Cerebellar nuclear complex (tissue), 1 donor: Measurements from ENCODE around the gene ZFYVE28.
A peak's percentile ranks its signal among the peaks of the same experiment; 100 is the strongest.

Experiments used
- DNase-seq, 2 experiments: peaks; one replicate each; lab custom pipeline; 2025; lab: John Stamatoyannopoulos, UW

ZFYVE28 gene

GRCh38 chr4:2303121-2303685, 115.2 kb downstream of the ZFYVE28 start:
- DNase-seq: no peak

GRCh38 chr4:2302387-2303119, 115.9 kb downstream of the ZFYVE28 start:
- DNase-seq: no peak

GRCh38 chr4:2301806-2302205, 116.6 kb downstream of the ZFYVE28 start:
- no peak for DNase-seq

DNA sequence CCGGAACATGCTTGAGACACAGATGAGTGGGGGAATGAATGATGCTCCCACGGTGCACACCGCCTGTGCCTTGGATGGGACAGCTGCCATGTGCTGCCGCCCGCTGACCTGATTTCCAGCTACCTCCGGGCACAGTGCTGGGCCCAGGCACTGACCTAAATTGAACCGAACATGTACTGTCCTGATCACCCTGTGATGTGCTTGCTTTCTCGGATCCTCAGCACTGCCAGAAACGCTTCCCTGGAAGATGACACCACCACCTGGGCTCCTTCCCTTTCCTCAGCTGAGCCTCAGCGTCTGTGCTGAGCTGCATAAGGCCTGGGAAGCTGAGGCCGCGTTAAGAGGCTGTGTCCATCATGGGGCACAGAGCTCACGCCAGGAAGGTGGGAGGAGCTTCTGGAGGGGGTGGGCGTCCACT, 117.2 kb downstream of the ZFYVE28 start:
- DNase-seq: peak; percentile 49 to 70

DNA sequence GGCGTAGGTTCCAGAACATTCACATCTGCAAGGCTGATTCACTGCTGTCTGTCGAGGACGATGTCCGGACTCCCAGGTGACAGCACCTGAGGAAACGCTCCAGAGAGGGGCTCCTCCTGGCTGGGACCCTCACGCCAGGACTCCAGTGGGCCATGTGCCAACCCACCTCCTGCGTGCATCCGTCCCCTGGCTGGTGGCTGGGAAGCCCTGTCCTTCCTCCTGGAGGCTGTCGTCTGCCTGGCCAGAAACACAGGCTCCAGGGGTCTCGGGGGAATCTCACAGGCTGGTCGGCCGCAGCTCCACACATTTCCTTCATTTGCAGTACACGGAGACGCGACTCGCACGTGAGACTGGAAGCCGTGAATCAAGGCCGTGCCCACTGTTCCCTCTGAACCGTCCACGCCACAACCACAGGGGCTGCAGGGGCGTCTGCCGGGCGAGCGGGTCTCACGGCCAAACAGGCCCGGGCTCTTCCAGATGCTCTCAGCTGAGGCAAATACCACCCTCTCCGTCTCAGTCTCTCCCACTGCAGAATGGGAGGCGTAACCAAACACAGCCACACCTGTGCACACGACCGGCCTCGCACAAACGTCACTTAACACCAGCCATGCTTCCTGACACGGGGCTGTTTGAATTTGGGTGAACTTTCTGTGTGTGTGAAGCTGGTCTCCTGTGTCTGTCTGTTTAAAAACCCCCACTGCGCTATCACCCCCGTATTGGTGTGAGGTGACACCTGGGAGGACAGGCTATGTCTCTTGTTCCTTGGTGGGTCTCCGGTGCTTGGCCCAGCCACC, 117.8 kb downstream of the ZFYVE28 start:
- no peak for DNase-seq

DNA sequence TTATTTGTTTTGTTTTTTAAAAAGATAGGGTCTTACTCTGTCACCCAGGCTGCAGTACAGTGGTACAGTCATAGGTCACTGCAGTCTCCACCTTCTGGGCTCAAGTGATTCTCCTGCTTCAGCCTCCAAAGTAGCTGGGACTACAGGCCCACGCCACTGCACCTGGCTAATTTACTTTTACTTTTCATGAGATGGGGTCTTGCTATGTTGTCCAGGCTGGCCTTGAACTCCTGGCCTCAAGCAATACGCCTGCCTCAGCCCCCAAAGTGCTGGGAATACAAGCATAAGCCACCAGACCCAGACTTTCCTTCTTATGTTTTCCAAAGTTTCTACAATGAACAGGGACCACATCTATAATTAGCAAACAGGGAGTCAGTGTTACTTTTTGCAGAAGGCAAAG, 118.7 kb downstream of the ZFYVE28 start:
- DNase-seq: no peak

- DNase-seq: no peak
Observed at GRCh38 chr4:2298532-2298991, 119.9 kb downstream of the ZFYVE28 start.

- DNase-seq: no peak
Observed at GRCh38 chr4:2297606-2298531, 120.6 kb downstream of the ZFYVE28 start.

DNA sequence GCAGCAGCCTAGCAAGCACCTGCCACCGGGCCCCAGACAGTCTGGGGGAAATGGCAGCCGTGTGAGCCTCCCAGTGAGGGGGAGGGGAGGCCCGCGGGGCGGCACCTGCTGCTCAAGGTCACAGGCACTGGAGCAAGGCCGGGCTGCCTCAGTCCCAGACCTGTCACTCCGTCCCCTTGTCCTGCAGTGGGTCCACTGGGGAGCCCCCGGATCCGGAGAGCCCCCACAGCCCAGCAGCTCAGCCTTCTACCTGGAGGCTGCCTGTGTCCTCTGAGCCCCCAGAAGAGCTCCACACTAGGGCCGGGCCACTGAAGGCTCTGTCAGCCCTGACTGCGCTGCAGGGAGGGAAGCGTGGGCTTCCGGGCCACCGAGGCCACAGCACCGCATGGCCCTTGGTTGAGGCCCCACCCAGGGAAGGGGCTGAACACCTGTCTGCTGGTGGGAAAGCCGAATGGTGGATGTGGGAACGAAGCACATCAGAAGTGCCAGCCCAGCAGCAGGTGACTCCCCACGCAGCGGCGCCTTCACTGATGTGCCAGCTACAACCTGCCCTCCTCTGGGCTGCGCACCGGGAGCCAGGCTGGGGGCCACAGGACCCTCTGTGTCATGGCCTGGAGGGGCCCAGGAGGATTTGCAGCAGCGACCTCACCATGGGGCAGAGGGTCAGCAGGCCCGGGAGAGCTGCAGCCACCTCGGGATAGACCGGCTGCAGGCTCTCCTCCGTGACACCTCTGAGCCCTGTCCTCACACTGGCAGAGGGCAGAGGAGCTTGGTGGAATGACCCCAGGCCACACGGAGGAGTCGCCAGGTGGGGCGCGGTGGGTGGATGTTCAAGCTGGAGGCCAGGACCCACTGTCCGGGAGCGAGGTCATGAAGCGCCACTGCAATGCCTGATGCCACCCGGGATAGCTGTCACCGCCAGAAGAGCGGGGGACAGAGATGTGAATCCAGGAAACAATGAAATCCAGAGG, 121.5 kb downstream of the ZFYVE28 start:
- no peak for DNase-seq

- no peak for DNase-seq
Observed at GRCh38 chr4:2295900-2296442, 122.5 kb downstream of the ZFYVE28 start.

DNA sequence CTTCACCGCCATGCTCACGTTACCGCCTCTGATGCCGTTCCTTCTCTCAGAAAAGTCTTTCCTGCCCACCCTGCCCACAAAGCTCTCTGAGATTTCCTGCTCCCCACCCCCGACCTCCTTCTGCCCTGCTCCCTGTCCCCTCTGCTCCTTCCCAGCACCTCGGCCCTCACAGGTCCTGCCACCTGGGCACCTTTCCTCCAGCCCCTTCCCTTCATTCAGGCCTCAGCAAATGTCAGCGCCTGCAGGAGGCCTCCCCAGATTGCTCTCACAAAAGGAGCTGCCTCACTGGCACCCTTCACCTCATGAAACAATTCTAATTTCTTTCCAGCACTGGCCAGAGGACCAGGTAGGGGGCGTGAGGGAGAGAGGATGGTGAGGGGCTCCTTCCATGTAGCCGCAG, 122.9 kb downstream of the ZFYVE28 start:
- DNase-seq: no peak

- DNase-seq: no peak
Observed at GRCh38 chr4:2292646-2293108, 125.8 kb downstream of the ZFYVE28 start.

GRCh38 chr4:2291705-2292645, 126.5 kb downstream of the ZFYVE28 start:
- DNase-seq: no peak

GRCh38 chr4:2290974-2291704, 127.3 kb downstream of the ZFYVE28 start:
- DNase-seq: no peak

GRCh38 chr4:2290488-2290887, 128.0 kb downstream of the ZFYVE28 start:
- no peak for DNase-seq

DNA sequence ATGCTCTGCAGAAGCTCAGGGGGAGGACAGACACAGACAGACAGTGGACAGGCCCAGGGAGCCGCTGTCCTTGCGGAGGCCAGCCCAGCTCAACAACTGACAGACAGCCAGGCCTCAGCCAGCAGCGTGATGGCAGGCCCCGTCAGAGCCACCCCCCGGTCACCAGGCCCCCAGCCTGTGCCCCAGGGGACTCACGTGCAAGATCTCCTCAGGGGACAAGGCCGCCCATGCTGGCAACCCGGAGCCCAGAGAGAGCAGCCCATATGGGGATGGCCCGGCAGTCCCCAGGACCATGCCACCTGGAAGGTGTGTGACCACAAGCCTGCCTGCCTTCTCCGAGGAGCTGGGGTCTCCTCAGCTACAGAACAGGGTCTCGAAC, 128.5 kb downstream of the ZFYVE28 start:
- no peak for DNase-seq

DNA sequence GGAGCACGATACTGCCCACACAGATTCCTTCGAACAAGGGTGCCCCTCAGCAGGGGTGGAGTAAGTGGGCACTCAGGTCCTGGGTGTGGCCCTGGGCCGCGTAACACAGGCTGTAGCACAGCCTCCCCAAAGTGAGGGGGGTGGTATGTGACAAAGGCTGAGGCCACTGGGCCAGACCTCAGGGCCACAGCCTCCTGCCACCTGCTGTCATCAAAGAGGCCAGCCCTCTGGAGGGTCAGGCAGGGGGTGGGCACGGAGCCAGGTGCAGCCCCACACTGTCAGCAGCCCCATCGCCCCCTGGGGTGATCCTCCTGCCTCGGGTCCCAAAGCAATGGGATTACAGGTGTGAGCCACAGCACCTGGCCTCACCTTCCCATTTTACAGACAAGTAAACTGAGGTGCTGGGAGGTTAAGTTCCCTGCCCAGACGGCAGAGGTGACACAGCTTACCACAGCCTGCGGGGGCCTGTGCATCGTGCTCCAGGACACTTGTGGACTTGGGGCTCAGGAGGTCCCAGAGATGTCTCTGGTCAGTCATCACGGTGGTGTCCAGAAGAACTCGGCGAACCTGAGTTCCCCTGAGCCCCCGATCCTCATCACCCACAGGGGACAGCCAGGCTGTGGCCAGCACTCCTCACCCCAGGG, 129.0 kb downstream of the ZFYVE28 start:
- DNase-seq: no peak

- DNase-seq: no peak
Observed at GRCh38 chr4:2288051-2288541, 130.3 kb downstream of the ZFYVE28 start.
